Measurements from ENCODE around the gene ACSL3. TPM values are rescaled to one million over a fixed set of nuclear protein-coding genes. Genes with fewer than 3 reads are reported as not detected.

The ACSL3 gene
- polyA plus RNA-seq, 1 experiment, result 88.9 TPM

DNA sequence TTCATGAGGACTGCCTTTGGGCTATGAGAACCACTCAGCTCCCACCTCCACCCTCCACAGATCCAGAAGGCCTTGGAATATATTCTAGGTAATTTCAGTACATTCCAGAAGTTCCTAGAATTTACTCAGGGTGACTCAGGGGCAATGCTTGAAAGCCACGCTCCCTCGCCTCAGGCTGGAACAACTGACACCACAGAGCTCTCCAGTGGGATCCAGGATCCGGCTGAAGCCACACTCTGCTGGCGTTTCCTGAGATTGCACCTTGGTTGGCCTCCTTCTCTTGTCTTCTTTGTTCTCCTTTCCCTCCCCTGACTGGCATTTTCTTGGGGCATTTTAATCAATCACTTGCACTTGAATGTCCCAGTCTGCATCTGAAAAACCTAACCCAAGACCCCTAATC is 98.5 kb downstream of the ACSL3 start:
- POLR2A ChIA-PET, result interaction anchor here (0.7 to 1.2 kb wide), 3 partner anchors 9 to 93 kb away, joined by 3 to 7 read pairs (median 5); no protein-coding TSS in a partner anchor
- no peaks in the 10 kb centered on the region; the same call in 1 of the 2 replicates for H3K9me3 ChIP-seq (ENCODE audit: control insufficient read depth, insufficient read depth, low read length)
- DNase-seq (ENCODE audit: low read depth, low spot score), result peak; percentile 72
- no peaks in the 10 kb centered on the region for H3K27me3 ChIP-seq (ENCODE audit: control insufficient read depth, insufficient read depth, low read length)
- no peak overlapping the region for H3K4me3 ChIP-seq (ENCODE audit: low read depth, low read length)
- CTCF ChIA-PET, result interaction anchor here (0.6 to 4.2 kb wide), 20 partner anchors 9 to 839 kb away, joined by 3 to 30 read pairs (median 4); no protein-coding TSS in a partner anchor
- peak; percentile 55 for TF ChIP-seq CTCF (IDR thresholded peaks at IDR 0.05; ENCODE audit: low read depth, low read length)
- peak overlapping the region; percentile 52 for H3K27ac ChIP-seq (ENCODE audit: low read depth, low read length)

GRCh38 chr2:222960126-222960525 is 99.3 kb downstream of the ACSL3 start:
- ChIA-PET POLR2A (interaction anchor here (0.7 kb wide), 1 partner anchor 93 kb away, joined by 5 read pairs; no protein-coding TSS in a partner anchor), CTCF (interaction anchor here (0.9 to 4.2 kb wide), 10 partner anchors 12 to 838 kb away, joined by 4 to 30 read pairs (median 7); no protein-coding TSS in a partner anchor)
- TF ChIP-seq CTCF (IDR thresholded peaks at IDR 0.05; ENCODE audit: low read depth, low read length), result no peak
- H3K4me3 ChIP-seq (ENCODE audit: low read depth, low read length), result no peak overlapping the region
- H3K27ac ChIP-seq (ENCODE audit: low read depth, low read length), result no peak overlapping the region
- no peaks in the 10 kb centered on the region for H3K27me3 ChIP-seq (ENCODE audit: control insufficient read depth, insufficient read depth, low read length)
- H3K9me3 ChIP-seq (ENCODE audit: control insufficient read depth, insufficient read depth, low read length), result no peaks in the 10 kb centered on the region; the same call in 1 of the 2 replicates
- no peak for DNase-seq (ENCODE audit: low read depth, low spot score)

- TF ChIP-seq CTCF (IDR thresholded peaks at IDR 0.05; ENCODE audit: low read depth, low read length), result no peak
- CTCF ChIA-PET, result no interaction called here
- no peak for DNase-seq (ENCODE audit: low read depth, low spot score)
Measured at GRCh38 chr2:222963641-222964040, 102.8 kb downstream of the ACSL3 start.

GRCh38 chr2:222964376-222965031 is 103.7 kb downstream of the ACSL3 start:
- ChIA-PET POLR2A (no interaction called here), CTCF (interaction anchor here (0.6 to 1.3 kb wide), 2 partner anchors 25 to 275 kb away, joined by 3 read pairs; no protein-coding TSS in a partner anchor)
- DNase-seq (ENCODE audit: low read depth, low spot score), result no peak
- no peaks in the 10 kb centered on the region for H3K9me3 ChIP-seq (ENCODE audit: control insufficient read depth, insufficient read depth, low read length)
- TF ChIP-seq CTCF (IDR thresholded peaks at IDR 0.05; ENCODE audit: low read depth, low read length), result no peak
- no peaks in the 10 kb centered on the region for H3K27me3 ChIP-seq (ENCODE audit: control insufficient read depth, insufficient read depth, low read length)
- no peak overlapping the region for H3K4me3 ChIP-seq (ENCODE audit: low read depth, low read length)
- no peak overlapping the region for H3K27ac ChIP-seq (ENCODE audit: low read depth, low read length)

More at GRCh38 chr2:222963641-222964040, 102.8 kb downstream of the ACSL3 start:
- Histone ChIP-seq H3K4me3 (ENCODE audit: low read depth, low read length) (no peak overlapping the region), H3K27ac (ENCODE audit: low read depth, low read length) (no peak overlapping the region), H3K9me3 (ENCODE audit: control insufficient read depth, insufficient read depth, low read length) (no peaks in the 10 kb centered on the region), H3K27me3 (ENCODE audit: control insufficient read depth, insufficient read depth, low read length) (no peaks in the 10 kb centered on the region)
- POLR2A ChIA-PET, result no interaction called here

DNA sequence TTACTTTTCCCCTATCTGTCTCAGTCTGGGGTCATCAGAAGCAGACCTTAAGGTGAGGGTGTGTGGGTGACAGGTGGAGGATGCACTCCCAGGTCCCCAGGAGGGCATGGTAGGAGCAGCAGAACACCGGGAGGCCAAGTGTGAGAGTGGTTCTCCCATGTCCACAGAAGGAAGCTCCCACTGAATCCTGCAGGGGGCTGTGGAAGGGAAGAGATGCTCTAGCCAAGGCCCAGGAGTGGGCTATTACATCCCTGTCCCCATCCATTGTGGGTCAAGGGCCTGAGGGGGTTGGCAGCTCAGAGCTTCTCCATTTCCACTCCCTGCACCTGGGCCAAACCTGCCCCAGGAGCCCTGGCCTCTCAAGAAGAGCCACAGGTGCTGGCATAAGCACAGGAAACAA is 104.7 kb downstream of the ACSL3 start:
- TF ChIP-seq CTCF (IDR thresholded peaks at IDR 0.05; ENCODE audit: low read depth, low read length), result no peak
- CTCF ChIA-PET, result interaction anchor here (1.3 kb wide), 1 partner anchor 26 kb away, joined by 3 read pairs; no protein-coding TSS in a partner anchor

More for the DNA sequence above, 104.7 kb downstream of the ACSL3 start:
- POLR2A ChIA-PET, result no interaction called here
- no peak for DNase-seq (ENCODE audit: low read depth, low spot score)
- Histone ChIP-seq H3K4me3 (ENCODE audit: low read depth, low read length) (no peak overlapping the region), H3K27ac (ENCODE audit: low read depth, low read length) (no peak overlapping the region), H3K9me3 (ENCODE audit: control insufficient read depth, insufficient read depth, low read length) (no peaks in the 10 kb centered on the region), H3K27me3 (ENCODE audit: control insufficient read depth, insufficient read depth, low read length) (no peaks in the 10 kb centered on the region)

All from AG04450 (cell line).